HEK293T (cell line): Measurements from ENCODE around the gene TAF11L4.
"Not testable (repeated sequence)": the region's sequence is repeated elsewhere in the genome, so short reads cannot be mapped to it uniquely, and the experiment has no call there.

ENCODE experiments used
- CTCF ChIA-PET: fragments of 350-600 bp; formaldehyde crosslinking; extraction: SDS; loops from one replicate; lab custom pipeline; 2021; ENCODE audit warnings: antibody characterized with exemption, inconsistent platforms; lab: Yijun Ruan, JAX
- POLR2A ChIA-PET: fragments of 350-600 bp; formaldehyde crosslinking; extraction: SDS; loops from one replicate; lab custom pipeline; 2020; ENCODE audit warnings: antibody characterized with exemption, inconsistent platforms; lab: Yijun Ruan, JAX
- DNase-seq: peaks from one replicate; pipeline ENCODE4 v3.0.0; 2012; ENCODE audit warnings: mixed read lengths; ENCODE audit errors: extremely low spot score
- ARNT ChIP-seq: fragments of 450-650 bp; IDR thresholded peaks from 2 replicates; pipeline ENCODE4 v1.6.1; 2017; ENCODE audit warnings: mild to moderate bottlenecking
- BHLHE40 ChIP-seq: fragments of 450-650 bp; IDR thresholded peaks from 2 replicates; pipeline ENCODE4 v1.6.1; 2016; ENCODE audit warnings: mild to moderate bottlenecking, moderate library complexity, borderline replicate concordance
- CTBP1 ChIP-seq: fragments of 450-650 bp; IDR thresholded peaks from 2 replicates; pipeline ENCODE4 v1.6.1; 2016; ENCODE audit warnings: borderline replicate concordance
- ELF4 ChIP-seq: fragments of 450-650 bp; IDR thresholded peaks from 2 replicates; pipeline ENCODE4 v1.6.1; 2017; ENCODE audit warnings: antibody characterized with exemption
- FOXA1 ChIP-seq: fragments of 450-650 bp; IDR thresholded peaks from 2 replicates; pipeline ENCODE4 v1.6.1; 2016; ENCODE audit warnings: mild to moderate bottlenecking
- FOXK2 ChIP-seq: fragments of 450-650 bp; IDR thresholded peaks from 2 replicates; pipeline ENCODE4 v1.6.1; 2016; ENCODE audit warnings: mild to moderate bottlenecking
- FOXM1 ChIP-seq: fragments of 450-650 bp; IDR thresholded peaks from 2 replicates; pipeline ENCODE4 v1.6.1; 2017; ENCODE audit warnings: mild to moderate bottlenecking, borderline replicate concordance
- HDGF ChIP-seq: fragments of 450-650 bp; IDR thresholded peaks from 2 replicates; pipeline ENCODE4 v1.6.1; 2017; ENCODE audit warnings: antibody characterized with exemption, borderline replicate concordance
- L3MBTL2 ChIP-seq: fragments of 450-650 bp; conservative IDR thresholded peaks from 2 replicates; pipeline ENCODE4 v1.6.1; 2016; ENCODE audit warnings: mild to moderate bottlenecking
- LEF1 ChIP-seq: fragments of 450-650 bp; IDR thresholded peaks from 2 replicates; pipeline ENCODE4 v1.6.1; 2017; ENCODE audit warnings: mild to moderate bottlenecking, borderline replicate concordance
- NFRKB ChIP-seq: fragments of 450-650 bp; IDR thresholded peaks from 2 replicates; pipeline ENCODE4 v1.6.1; 2016; ENCODE audit warnings: mild to moderate bottlenecking, moderate library complexity
- SP1 ChIP-seq: fragments of 450-650 bp; IDR thresholded peaks from 2 replicates; pipeline ENCODE4 v1.6.1; 2017
- SUZ12 ChIP-seq: fragments of 450-650 bp; IDR thresholded peaks from 2 replicates; pipeline ENCODE4 v1.6.1; 2016; ENCODE audit warnings: mild to moderate bottlenecking
- TARDBP ChIP-seq: fragments of 450-650 bp; IDR thresholded peaks from 2 replicates; pipeline ENCODE4 v1.6.1; 2016
- ZNF384 ChIP-seq: fragments of 450-650 bp; IDR thresholded peaks from 2 replicates; pipeline ENCODE4 v1.6.1; 2016
- TF ChIP-seq, protein P1 (sequence below): fragments of 450-650 bp; IDR thresholded peaks from 2 replicates; pipeline ENCODE4 v1.6.1; 2016

TAF11L4 gene

DNA sequence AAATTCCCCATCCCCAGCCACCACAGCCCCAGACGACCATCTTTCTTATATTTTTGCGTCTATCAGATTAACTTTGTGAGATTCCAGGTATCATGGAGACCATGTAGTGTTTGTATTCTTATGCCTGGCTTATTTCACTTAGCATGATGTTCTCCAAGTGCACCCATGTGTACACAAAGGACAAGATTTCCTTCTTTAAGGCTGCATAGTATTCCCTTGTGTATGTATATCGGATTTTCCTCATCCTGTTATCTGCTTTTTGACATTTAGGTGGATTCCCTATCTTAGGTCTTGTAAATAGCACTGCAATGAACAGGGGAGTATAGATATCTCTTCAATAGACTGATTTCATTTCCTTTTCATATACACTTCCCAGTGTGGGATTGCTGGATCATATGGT lies 28.8 kb upstream of the TAF11L4 start:
- no peak for DNase-seq
- POLR2A ChIA-PET: no interaction called here
- TF ChIP-seq SP1 (no peak), FOXM1 (no peak), ARNT (no peak), CTBP1 (no peak), TARDBP (no peak), FOXA1 (no peak), NFRKB (no peak), LEF1 (no peak), L3MBTL2 (no peak), BHLHE40 (no peak), ELF4 (no peak), FOXK2 (no peak), HDGF (no peak), SUZ12 (no peak), ZNF384 (no peak)
- TF ChIP-seq, protein P1, sequence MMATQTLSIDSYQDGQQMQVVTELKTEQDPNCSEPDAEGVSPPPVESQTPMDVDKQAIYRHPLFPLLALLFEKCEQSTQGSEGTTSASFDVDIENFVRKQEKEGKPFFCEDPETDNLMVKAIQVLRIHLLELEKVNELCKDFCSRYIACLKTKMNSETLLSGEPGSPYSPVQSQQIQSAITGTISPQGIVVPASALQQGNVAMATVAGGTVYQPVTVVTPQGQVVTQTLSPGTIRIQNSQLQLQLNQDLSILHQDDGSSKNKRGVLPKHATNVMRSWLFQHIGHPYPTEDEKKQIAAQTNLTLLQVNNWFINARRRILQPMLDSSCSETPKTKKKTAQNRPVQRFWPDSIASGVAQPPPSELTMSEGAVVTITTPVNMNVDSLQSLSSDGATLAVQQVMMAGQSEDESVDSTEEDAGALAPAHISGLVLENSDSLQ: no peak
- CTCF ChIA-PET: no interaction called here

DNA sequence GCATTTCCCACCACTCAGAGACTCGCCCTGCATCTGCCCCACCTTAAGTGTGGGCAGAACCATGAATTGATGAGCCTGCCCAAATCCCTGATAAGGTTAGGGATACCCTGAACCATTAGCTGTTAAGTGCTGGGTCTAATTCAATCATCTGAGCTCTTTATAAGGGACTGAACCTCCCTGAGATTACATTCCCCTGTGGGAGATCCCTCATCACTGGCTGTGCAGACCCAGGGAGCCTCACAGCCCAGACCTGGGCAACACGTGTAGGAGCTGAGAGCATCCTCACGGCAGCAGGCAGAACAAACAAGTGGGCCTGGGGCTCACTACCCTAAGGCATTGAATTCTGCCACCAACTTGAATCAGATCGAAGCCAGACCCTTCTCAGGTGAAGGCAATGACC lies 24.2 kb upstream of the TAF11L4 start:
- DNase-seq: no peak
- CTCF ChIA-PET: no interaction called here
- POLR2A ChIA-PET: no interaction called here
- TF ChIP-seq SUZ12 (no peak), SP1 (no peak), FOXM1 (no peak), L3MBTL2 (no peak), FOXA1 (no peak), CTBP1 (no peak), ARNT (no peak), BHLHE40 (no peak), HDGF (no peak)

DNA sequence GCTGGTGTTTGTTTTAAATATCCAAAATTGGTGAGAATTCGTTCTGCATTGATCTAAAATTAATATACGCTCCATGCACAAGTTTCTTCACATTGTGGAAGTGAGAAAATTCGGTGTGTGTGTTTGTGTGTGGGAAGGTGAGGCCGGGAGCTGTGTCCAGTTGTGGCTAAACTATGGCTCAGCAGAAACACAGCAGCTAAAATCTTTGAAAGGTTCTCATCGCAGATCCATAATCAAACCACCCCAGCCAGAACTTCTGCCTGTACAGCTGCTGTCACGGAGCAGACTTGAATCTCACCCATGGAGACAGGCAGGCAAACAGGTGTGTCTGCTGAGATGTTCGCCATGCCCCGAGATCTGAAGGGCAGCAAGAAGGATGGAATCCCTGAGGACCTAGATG lies 23.7 kb upstream of the TAF11L4 start, which contains the start of gene TAF11L2:
TAF11L2 (plus strand) TSS at position 301 of the 400 bp plus-strand sequence.
- CTCF ChIA-PET, POLR2A ChIA-PET, DNase-seq: not testable (repeated sequence)

DNA sequence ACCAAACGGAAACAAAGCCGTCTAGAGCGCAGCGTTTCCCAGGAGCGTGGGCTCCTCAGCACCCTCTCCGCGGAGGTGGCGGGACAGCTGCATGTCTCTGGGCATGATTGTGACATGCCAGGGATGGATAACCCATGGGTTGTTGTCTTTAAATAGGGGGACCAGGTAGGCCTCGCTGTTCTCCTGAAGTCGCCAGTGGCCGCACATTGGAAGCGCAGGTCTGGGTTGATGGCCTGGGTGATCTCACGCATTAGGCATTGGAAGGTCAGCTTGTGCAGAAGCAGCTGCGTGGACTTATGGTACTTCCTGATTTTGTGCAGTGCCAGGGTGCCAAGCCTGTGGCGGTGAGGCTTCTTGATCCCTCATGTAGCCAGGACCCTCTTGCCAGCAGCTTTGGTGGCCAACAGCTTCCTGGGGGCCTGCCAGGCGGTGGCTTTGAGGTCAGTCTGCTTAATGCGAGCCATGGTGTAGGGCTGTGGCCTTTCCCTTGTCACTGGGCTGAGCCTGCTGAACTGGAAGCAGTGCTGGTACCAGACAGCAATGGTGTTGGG lies 9.8 kb upstream of the TAF11L4 start:
- POLR2A ChIA-PET: no interaction called here
- TF ChIP-seq, protein P1: no peak
- no peak for TF ChIP-seq LEF1
- no peak for TF ChIP-seq FOXM1
- TF ChIP-seq ELF4: no peak
- no peak for TF ChIP-seq ARNT
- no peak for TF ChIP-seq L3MBTL2
- TF ChIP-seq BHLHE40: no peak
- TF ChIP-seq HDGF: no peak
- TF ChIP-seq CTBP1: no peak
- no peak for TF ChIP-seq FOXK2
- no peak for TF ChIP-seq FOXA1
- no peak for TF ChIP-seq SP1
- TF ChIP-seq ZNF384: no peak
- no peak for TF ChIP-seq TARDBP
- TF ChIP-seq NFRKB: no peak
- TF ChIP-seq SUZ12: no peak

DNA sequence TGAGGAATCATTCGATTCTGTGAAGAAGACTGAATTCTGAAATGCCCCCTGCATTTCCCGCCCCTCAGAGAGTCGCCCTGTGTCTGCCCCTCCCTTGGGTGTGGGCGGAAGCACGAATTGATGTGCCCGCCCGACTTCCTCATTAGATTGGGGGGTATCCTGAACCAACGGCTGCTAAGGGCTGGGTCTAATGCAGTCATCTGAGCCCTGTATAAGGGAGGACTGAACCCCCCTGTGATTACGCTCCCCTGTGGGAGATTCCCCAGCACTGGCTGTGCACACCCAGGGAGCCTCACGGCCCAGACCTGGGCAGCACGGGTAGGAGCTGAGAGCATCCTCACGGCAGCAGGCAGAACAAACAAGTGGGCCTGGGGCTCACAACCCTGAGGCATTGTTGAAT lies 4.1 kb upstream of the TAF11L4 start:
- POLR2A ChIA-PET, CTCF ChIA-PET, DNase-seq: not testable (repeated sequence)

More for the DNA sequence above, 9.8 kb upstream of the TAF11L4 start:
- CTCF ChIA-PET: no interaction called here
- no peak for DNase-seq

DNA sequence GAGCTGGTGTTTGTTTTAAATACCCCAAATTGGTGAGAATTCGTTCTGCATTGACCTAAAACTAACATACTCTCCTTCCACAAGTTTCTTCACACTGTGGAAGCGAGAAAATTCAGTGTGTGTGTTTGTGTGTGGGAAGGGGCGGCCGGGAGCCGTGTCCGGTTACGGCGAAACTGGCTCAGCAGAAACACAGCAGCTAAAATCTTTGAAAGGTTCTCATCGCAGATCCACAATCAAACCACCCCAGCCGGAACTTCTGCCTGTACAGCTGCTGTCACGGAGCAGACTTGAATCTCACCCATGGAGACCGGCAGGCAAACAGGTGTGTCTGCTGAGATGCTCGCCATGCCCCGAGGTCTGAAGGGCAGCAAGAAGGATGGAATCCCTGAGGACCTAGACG lies 3.5 kb upstream of the TAF11L4 start, which contains the start of gene TAF11L3:
TAF11L3 (plus strand) TSS at position 301 of the 400 bp plus-strand sequence.
- POLR2A ChIA-PET, CTCF ChIA-PET, DNase-seq: not testable (repeated sequence)

DNA sequence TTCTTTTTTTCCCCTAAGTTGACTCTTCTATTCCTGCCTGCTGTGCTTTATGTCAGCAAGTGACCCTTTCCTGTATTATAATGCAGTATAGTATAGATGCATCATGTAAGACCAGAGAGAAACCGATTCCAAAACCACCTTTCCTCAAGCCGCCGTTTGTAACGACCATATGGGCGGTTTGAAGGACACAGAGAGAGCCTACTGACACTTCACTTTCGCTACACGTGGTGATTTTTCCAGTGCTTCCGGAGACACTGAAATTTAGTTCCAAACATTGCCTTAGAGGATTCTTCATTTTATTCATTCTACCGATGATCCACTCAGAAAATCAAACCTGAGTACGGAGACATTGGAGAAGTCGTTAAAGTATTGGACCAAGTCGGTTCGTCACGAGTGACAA lies 2.1 kb upstream of the TAF11L4 start:
- POLR2A ChIA-PET, DNase-seq, CTCF ChIA-PET: not testable (repeated sequence)

DNA sequence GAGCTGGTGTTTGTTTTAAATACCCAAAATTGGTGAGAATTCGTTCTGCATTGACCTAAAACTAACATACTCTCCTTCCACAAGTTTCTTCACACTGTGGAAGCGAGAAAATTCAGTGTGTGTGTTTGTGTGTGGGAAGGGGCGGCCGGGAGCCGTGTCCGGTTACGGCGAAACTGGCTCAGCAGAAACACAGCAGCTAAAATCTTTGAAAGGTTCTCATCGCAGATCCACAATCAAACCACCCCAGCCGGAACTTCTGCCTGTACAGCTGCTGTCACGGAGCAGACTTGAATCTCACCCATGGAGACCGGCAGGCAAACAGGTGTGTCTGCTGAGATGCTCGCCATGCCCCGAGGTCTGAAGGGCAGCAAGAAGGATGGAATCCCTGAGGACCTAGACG lies 3.3 kb downstream of the TAF11L4 start, which contains the start of gene TAF11L5:
TAF11L5 (plus strand) TSS at position 301 of the 400 bp plus-strand sequence.
- POLR2A ChIA-PET, CTCF ChIA-PET, DNase-seq: not testable (repeated sequence)

DNA sequence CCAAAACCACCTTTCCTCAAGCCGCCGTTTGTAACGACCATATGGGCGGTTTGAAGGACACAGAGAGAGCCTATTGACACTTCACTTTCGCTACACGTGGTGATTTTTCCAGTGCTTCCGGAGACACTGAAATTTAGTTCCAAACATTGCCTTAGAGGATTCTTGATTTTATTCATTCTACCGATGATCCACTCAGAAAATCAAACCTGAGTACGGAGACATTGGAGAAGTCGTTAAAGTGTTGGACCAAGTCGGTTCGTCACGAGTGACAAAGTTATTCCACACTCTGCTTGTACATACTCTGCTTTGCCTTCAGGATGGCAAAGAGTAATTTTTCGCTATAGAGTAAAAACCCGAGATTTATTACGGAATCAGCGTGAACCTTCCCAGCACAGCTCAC lies 4.9 kb downstream of the TAF11L4 start:
- POLR2A ChIA-PET, DNase-seq, CTCF ChIA-PET: not testable (repeated sequence)

DNA sequence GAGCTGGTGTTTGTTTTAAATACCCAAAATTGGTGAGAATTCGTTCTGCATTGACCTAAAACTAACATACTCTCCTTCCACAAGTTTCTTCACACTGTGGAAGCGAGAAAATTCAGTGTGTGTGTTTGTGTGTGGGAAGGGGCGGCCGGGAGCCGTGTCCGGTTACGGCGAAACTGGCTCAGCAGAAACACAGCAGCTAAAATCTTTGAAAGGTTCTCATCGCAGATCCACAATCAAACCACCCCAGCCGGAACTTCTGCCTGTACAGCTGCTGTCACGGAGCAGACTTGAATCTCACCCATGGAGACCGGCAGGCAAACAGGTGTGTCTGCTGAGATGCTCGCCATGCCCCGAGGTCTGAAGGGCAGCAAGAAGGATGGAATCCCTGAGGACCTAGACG lies 6.8 kb downstream of the TAF11L4 start, which contains the start of gene TAF11L6:
TAF11L6 (plus strand) TSS at position 301 of the 400 bp plus-strand sequence.
- POLR2A ChIA-PET, DNase-seq, CTCF ChIA-PET: not testable (repeated sequence)
